ENCODE data around the gene NEK10.
A peak's percentile ranks its signal among the peaks of the same experiment; 100 is the strongest.
"Not testable (repeated sequence)": the region's sequence is repeated elsewhere in the genome, so short reads cannot be mapped to it uniquely, and the experiment has no call there.

NEK10 gene

GRCh38 chr3:27368831-27369607, at the start of gene NEK10:
TSS of gene NEK10 (minus strand) at chr3:27369383. CDS start at chr3:27352882, 16,501 bp downstream.
- no peak for DNase-seq

GRCh38 chr3:27415202-27415601, 46.0 kb upstream of the NEK10 start:
- DNase-seq: no peak

GRCh38 chr3:27392950-27393679, 23.9 kb upstream of the NEK10 start:
- no peak for DNase-seq

- DNase-seq: not testable (repeated sequence)
Observed at GRCh38 chr3:27392414-27392813, 23.2 kb upstream of the NEK10 start.

- no peak for DNase-seq
Observed at GRCh38 chr3:27391796-27392195, 22.6 kb upstream of the NEK10 start.

- no peak for DNase-seq
Observed at GRCh38 chr3:27387625-27388024, 18.4 kb upstream of the NEK10 start.

GRCh38 chr3:27385504-27385903, 16.3 kb upstream of the NEK10 start:
- DNase-seq: no peak

- no peak for DNase-seq
Observed at GRCh38 chr3:27384191-27384590, 15.0 kb upstream of the NEK10 start.

- no peak for DNase-seq
Observed at GRCh38 chr3:27380433-27381357, 11.5 kb upstream of the NEK10 start.

- no peak for DNase-seq
Observed at GRCh38 chr3:27378331-27378730, 9.1 kb upstream of the NEK10 start.

GRCh38 chr3:27376109-27376772, 7.1 kb upstream of the NEK10 start:
- no peak for DNase-seq

- DNase-seq: no peak
Observed at GRCh38 chr3:27366062-27366591, 3.1 kb downstream of the NEK10 start.

- no peak for DNase-seq
Observed at GRCh38 chr3:27360113-27361078, 8.8 kb downstream of the NEK10 start.

- no peak for DNase-seq
Observed at GRCh38 chr3:27358372-27358771, 10.8 kb downstream of the NEK10 start.

- DNase-seq: peak; percentile 56
Observed at GRCh38 chr3:27357665-27358258, 11.4 kb downstream of the NEK10 start.

- no peak for DNase-seq
Observed at GRCh38 chr3:27356976-27357375, 12.2 kb downstream of the NEK10 start.

GRCh38 chr3:27354588-27355203, 14.5 kb downstream of the NEK10 start:
- no peak for DNase-seq

- no peak for DNase-seq
Observed at GRCh38 chr3:27354161-27354560, 15.0 kb downstream of the NEK10 start.

GRCh38 chr3:27353221-27353620, 16.0 kb downstream of the NEK10 start:
- no peak for DNase-seq

GRCh38 chr3:27352047-27352446, 17.1 kb downstream of the NEK10 start:
- no peak for DNase-seq

Data from KG1 (cell line).